HG02763 (cell line): Measurements from ENCODE around the gene XPO1.
"Not testable (repeated sequence)": the region's sequence is repeated elsewhere in the genome, so short reads cannot be mapped to it uniquely, and the experiment has no call there.

Experiments used
- ATAC-seq: cut with Tn5 transposase; IDR thresholded peaks from one replicate; pipeline ENCODE4 v1.9.1; 2021; ENCODE audit warnings: mild to moderate bottlenecking, moderate library complexity; ENCODE audit not compliant: unreplicated experiment

The XPO1 gene, protein sequence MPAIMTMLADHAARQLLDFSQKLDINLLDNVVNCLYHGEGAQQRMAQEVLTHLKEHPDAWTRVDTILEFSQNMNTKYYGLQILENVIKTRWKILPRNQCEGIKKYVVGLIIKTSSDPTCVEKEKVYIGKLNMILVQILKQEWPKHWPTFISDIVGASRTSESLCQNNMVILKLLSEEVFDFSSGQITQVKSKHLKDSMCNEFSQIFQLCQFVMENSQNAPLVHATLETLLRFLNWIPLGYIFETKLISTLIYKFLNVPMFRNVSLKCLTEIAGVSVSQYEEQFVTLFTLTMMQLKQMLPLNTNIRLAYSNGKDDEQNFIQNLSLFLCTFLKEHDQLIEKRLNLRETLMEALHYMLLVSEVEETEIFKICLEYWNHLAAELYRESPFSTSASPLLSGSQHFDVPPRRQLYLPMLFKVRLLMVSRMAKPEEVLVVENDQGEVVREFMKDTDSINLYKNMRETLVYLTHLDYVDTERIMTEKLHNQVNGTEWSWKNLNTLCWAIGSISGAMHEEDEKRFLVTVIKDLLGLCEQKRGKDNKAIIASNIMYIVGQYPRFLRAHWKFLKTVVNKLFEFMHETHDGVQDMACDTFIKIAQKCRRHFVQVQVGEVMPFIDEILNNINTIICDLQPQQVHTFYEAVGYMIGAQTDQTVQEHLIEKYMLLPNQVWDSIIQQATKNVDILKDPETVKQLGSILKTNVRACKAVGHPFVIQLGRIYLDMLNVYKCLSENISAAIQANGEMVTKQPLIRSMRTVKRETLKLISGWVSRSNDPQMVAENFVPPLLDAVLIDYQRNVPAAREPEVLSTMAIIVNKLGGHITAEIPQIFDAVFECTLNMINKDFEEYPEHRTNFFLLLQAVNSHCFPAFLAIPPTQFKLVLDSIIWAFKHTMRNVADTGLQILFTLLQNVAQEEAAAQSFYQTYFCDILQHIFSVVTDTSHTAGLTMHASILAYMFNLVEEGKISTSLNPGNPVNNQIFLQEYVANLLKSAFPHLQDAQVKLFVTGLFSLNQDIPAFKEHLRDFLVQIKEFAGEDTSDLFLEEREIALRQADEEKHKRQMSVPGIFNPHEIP (N-terminal part only)

DNA sequence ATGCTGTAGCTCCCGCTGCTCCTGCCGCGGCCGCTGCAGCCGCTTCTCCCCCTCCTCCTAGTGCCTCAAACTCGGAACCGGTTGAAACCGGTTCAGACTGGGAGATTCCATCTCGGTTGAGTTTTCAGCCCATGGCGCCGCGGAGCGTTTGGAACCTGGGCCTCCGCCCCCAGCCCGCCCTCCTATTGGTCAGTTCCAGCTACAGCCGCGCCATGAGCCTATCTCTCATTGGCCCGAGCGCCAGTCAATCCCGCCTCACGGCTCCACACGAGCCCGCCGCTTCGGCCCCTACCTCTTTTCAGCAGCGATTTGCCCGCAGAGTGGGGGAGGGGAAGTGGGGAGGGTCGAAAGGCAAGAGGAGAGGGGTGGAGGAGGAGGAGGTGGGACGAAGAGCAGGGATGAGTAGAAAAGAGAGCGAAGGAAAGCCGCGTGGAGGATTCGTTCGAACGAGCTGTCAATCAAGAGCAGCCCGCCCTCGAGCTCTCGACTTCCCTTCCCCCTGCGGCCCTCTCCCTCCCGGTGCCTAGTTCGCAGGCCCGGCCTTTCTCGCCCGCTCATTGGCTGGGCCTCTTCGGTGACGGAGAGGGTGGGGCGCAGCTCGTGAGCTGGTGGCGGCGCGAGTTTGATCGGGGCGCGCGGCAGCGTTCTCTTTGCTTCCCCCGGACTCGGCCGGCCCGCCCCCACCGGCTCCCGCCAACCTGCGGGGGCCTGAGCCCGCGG is at the start of gene XPO1:
Gene XPO1 (minus strand): TSS at position 157 of the 720 bp plus-strand sequence. CDS start 4,459 bp downstream, outside the sequence.
- ATAC-seq: peak; percentile 83

DNA sequence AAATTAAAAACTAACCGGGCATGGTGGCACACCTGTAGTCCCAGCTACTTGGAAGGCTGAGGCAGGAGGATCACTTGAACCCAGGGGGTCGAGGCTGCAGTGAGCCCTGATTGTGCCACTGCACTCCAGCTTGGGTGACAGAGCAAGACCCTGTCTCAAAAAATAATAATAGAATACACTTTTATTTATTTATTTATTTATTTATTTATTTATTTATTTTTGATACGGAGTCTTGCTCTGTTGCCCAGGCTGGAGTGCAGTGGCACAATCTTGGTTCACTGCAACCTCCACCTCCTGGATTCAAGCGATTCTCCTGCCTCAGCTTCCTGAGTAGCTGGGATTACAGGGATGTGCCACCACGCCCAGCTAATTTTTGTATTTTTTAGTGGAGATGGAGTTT is 48.8 kb upstream of the XPO1 start:
- not testable (repeated sequence) for ATAC-seq

GRCh38 chr2:61585383-61585782 is 47.2 kb upstream of the XPO1 start:
- no peak for ATAC-seq

- ATAC-seq: not testable (repeated sequence)
These were observed 46.2 kb upstream of the XPO1 start for GRCh38 chr2:61584368-61584767.

DNA sequence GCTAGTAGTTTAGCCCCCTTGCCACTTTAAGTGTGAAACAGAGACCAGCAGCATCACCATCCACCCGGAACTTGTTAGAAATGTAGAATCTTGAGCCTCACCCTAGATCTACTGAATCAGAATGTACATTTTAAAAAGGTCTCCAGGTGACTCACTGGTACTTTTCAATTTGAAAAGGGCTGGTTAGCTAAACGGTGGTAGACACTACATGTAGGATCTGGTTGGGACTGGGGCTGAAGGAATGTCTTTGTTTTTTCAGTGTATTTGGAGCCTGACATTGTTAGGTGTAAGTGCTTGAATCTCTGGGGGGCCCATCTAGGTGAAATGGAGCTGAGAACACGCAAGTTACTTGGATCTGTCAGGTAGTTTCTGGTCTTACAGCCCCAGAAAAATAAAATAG is 44.0 kb upstream of the XPO1 start:
- no peak for ATAC-seq

DNA sequence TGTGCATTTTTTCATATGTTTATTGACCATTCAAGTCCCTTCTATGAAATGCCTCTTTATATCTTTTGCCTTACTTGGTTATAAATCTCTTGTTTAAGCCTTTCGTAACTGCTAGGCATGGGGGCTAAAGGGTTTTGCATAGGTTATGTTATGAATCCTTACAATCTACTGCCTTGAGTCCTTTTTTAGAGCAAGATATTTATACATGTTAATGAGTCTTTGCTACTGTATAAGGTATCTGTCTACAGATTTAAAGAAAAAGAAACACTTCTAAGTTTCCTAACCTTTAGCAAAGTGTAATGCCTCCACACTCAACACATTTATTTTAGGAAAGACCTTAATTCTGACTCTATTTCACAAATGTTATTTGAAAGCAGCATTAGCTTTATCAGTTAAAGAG is 43.6 kb upstream of the XPO1 start:
- ATAC-seq: no peak

DNA sequence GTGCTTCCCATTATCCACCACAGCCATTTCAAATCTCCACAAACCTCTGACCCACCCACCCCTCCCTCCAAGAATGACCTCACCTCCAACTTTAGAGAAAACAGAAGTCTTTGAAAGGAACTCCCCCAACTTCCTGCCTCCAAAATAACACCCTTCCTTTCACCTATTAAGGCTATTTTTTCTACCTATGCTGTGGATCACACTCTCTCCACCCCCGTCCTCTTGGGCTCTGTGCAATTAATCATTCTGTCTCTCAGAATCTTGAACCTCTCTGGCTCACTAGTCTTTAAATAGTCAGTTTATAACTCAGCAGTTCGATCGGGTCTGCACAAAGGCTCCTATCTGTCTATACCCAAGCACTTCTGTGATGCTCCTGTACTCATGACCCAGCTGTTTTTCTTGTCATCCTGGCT is 37.3 kb upstream of the XPO1 start:
- no peak for ATAC-seq

- no peak for ATAC-seq
These were observed 28.4 kb upstream of the XPO1 start for GRCh38 chr2:61566566-61566965.

DNA sequence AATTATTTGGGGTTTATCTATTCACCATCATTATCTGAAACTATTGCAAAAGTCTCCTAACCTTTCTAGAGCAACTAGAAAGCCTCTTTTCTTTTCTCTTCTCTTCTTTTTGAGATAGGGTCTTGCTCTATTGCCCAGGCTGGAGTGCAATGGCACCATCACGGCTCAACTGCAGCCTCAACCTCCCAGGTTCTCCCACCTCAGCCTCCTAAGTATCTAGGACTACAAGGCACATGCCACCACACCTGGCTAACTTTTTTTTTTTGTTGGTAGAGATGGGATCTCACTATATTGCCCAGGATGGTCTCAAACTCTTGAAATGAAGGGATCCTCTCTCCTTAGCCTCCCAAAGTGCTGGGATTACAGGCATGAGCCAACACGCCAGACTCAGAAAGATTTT is 24.5 kb upstream of the XPO1 start:
- ATAC-seq: no peak

- no peak for ATAC-seq
These were observed 20.0 kb upstream of the XPO1 start for GRCh38 chr2:61558160-61558559.

GRCh38 chr2:61557381-61557780 is 19.2 kb upstream of the XPO1 start:
- no peak for ATAC-seq

- no peak for ATAC-seq
These were observed 16.4 kb upstream of the XPO1 start for GRCh38 chr2:61554604-61555003.

DNA sequence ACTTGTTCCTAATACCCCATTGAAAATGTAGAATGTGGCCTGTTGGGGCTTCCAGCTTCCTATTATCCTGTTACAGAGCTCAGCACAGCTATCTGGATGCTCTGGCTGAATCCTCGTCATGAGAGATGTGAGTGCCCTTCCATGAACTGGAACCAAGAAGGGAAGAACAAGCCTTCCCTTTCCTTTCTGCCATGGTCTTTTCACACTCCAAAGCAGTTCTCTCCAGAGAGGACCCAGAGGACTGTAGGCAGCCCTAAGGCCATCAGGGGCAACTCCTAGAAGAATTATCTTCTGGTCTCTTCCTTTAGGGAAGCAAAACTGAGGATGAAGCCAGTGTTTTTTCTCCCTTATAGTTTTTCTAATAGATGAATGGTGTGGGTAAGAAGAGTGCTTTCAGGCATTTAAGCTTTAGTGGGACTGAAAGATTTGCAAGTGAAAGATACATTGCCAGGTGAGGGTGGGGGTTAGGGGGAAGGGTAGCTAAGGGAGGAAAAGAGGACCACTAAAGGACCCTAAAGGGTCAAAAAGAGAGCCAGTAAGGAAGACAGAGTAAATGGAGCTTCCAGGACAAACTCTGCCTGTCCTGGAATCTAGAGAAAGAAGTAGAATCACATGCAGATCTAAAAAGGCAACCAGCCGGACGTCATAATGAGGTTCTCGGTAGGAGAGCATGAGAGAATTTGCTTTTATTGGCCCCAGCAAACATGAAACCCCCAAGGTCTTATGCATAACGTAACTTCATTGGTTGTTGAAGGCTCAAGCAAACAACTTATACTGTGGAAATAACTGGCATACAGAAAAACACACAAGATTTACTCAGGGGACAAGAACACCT is 12.4 kb upstream of the XPO1 start:
- ATAC-seq: no peak

DNA sequence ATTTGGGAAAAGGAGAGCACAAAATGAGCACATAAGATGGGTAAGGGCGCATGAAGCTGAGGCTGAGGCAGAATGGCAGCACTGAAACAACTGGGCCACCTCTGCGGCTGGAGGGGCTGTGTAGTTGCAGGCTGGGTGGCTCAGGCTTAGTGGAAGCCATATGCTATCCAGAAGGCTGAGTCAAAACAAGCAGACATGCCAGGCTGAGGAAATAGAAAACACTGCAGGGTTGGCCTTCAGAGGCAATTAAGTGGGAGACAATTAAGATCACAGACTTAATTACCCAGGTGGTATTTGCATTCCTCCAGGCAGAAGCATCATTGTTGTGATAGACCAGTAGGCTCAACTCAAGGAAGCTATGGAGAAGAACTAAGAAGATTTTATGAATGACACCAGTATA is 11.4 kb upstream of the XPO1 start:
- ATAC-seq: no peak

DNA sequence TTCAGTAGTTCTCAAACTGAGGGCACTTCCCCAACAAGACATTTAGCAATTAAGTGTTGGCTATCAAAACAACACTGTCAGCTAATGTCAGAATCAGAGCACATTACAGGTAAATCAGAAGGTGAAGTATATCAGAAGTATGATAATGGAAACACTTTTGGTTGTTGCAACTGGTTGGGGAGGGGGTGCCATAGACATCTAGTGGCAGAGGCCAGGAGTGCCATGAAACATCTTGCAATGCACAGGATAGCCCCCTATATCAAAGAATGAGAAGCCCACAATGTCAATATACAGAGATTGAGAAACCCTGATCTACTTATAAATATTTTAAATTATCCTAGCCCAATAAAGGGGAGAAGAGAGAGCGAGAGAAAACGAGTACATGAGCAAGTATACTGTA is 4.9 kb upstream of the XPO1 start:
- no peak for ATAC-seq

GRCh38 chr2:61540167-61540566 is 2.0 kb upstream of the XPO1 start:
- ATAC-seq: not testable (repeated sequence)

DNA sequence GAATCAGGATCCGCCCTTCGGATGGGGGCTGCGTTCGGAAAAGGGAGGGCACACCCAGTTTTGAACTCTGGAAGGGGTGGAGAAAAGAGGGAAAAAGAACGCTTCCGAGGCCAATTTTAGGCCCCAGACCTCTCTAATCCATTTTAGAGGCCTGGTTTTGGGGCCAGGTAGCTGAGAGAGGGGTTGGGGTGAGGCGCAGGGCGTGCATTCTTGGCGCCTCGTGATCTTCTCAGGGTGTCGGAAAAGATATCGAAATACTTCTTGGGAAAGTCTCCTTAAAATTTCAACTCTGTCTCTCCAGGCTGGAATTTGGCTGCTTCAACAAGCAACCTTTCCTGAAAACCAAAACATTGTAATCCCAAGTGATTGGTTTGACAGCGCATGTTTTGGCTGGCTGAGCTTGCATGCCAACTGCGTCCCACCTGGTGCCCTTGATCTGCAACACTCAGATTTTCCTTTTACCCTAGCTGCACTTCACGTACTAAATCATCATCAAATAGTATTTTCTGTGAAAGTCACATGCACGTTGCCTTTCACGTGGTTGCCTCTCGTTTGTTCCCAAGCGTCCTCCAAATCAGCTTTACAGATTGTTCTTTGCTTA is 864 bp upstream of the XPO1 start:
- ATAC-seq: no peak

- no peak for ATAC-seq
These were observed 281 bp downstream of the XPO1 start for GRCh38 chr2:61537950-61538199.

GRCh38 chr2:61537277-61537949 is 743 bp downstream of the XPO1 start:
- no peak for ATAC-seq
